Measurements from ENCODE around the gene BACH2.

DNA sequence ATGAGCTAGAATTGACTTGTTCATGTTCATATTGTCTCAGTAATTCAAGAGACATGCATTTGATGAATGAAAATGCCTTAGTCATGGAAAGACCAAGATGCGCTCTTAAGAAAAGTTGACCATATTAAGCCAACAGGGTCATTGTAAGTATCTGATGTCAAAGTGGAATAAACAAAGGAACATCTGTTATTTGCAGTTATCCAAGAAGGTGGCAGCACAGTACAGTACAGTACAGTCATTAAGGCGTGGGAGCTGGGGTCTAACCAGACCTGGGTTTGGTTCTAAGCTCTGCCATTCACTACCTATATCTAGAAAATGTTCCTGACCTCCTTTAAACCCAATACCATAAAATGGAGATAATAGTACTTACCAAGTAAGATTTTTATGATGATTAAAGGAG lies 178.1 kb downstream of the BACH2 start:
- TF ChIP-seq, protein P1, sequence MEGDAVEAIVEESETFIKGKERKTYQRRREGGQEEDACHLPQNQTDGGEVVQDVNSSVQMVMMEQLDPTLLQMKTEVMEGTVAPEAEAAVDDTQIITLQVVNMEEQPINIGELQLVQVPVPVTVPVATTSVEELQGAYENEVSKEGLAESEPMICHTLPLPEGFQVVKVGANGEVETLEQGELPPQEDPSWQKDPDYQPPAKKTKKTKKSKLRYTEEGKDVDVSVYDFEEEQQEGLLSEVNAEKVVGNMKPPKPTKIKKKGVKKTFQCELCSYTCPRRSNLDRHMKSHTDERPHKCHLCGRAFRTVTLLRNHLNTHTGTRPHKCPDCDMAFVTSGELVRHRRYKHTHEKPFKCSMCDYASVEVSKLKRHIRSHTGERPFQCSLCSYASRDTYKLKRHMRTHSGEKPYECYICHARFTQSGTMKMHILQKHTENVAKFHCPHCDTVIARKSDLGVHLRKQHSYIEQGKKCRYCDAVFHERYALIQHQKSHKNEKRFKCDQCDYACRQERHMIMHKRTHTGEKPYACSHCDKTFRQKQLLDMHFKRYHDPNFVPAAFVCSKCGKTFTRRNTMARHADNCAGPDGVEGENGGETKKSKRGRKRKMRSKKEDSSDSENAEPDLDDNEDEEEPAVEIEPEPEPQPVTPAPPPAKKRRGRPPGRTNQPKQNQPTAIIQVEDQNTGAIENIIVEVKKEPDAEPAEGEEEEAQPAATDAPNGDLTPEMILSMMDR (optimal IDR thresholded peaks at IDR 0.05 in 1 of 3, IDR thresholded peaks at IDR 0.05 in 1 of 3, conservative IDR thresholded peaks at IDR 0.05 in 1 of 3; ENCODE audit: extremely low read depth in 1 of 3, insufficient read depth in 2 of 3, low read length in 3 of 3), result peak in 1 of 3 experiments; percentile 30
- no peak for TF ChIP-seq EZH2 (IDR thresholded peaks at IDR 0.05; ENCODE audit: low read length)

All from keratinocyte (primary cell).